ENCODE data around the gene AGBL3.

Gene AGBL3

DNA sequence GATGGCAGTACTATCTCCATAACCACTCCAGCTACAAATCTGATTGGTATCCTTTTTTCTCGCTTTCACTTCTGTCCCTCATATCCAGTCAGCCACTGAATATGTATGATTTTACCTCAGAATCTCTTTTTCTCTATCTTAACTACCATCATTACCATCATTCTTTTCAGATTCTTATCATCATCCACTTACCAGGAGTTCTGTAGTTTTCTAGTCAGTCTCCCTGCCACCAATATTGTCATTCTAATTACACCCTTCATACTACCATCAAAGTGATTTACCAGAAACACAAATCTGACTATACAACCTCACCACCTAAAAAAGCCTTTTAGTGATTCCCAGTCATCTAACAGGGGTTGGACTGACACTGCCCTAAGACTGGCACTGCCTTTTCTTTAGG, 96.7 kb downstream of the AGBL3 start:
- Histone ChIP-seq H3K9me3 (ENCODE audit: control insufficient read depth, low read depth, low read length) (no peaks in the 10 kb centered on the region), H3K4me3 (ENCODE audit: low read length) (no peak overlapping the region), H3K9ac (ENCODE audit: low read length) (no peak overlapping the region), H3K27me3 (ENCODE audit: control insufficient read depth, insufficient read depth, low read length) (no peaks in the 10 kb centered on the region), H3K27ac (ENCODE audit: low read length) (no peak overlapping the region), H3K4me1 (ENCODE audit: control insufficient read depth, low read depth, low read length) (peaks cover 6% of the 10 kb centered on the region), H3K36me3 (ENCODE audit: control insufficient read depth, low read depth, low read length) (no peaks in the 10 kb centered on the region)

DNA sequence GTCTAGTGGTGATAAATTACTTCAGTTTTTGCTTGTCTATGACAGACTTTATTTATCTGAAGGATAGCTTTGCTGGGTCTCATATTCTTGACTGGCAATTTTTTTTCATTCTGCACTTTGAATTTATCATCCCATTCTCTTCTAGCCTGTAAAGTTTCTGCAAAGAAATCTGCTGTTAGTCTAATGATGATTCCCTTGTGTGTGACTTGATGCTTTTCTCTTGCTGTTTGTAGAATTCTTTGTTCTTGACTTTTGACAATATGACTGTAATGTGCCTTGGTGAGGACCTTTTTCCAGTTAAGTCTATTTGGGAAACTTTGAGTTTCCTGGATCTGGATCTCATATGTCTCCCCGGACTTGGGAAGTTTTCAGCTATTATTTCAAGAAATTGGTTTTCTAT, 102.3 kb downstream of the AGBL3 start:
- Histone ChIP-seq H3K9me3 (ENCODE audit: control insufficient read depth, low read depth, low read length) (no peaks in the 10 kb centered on the region), H3K36me3 (ENCODE audit: control insufficient read depth, low read depth, low read length) (no peaks in the 10 kb centered on the region), H3K27me3 (ENCODE audit: control insufficient read depth, insufficient read depth, low read length) (no peaks in the 10 kb centered on the region), H3K9ac (ENCODE audit: low read length) (no peak overlapping the region), H3K27ac (ENCODE audit: low read length) (no peak overlapping the region), H3K4me1 (ENCODE audit: control insufficient read depth, low read depth, low read length) (no peaks in the 10 kb centered on the region), H3K4me3 (ENCODE audit: low read length) (no peak overlapping the region)

DNA sequence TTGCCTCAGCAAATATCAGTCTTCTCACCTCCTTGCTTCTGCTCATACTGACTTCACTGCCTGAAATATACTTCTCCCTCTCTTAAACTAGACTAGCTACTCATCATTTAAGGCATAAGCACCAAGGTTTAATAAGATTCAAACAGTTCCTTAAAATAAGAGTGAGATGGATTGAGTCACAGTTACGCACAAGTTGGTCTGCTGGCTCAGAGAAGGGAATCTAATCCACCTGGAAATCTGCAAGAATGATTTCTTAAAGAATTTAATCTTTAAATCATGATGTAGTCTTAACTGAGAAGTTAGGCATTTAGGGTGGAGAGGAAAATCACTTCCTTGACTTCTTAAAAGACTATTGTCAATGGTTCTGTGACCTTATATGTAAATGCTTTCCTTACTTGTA, 105.4 kb downstream of the AGBL3 start:
- Histone ChIP-seq H3K4me1 (ENCODE audit: control insufficient read depth, low read depth, low read length) (no peaks in the 10 kb centered on the region), H3K36me3 (ENCODE audit: control insufficient read depth, low read depth, low read length) (no peaks in the 10 kb centered on the region), H3K27me3 (ENCODE audit: control insufficient read depth, insufficient read depth, low read length) (no peaks in the 10 kb centered on the region), H3K27ac (ENCODE audit: low read length) (no peak overlapping the region), H3K9me3 (ENCODE audit: control insufficient read depth, low read depth, low read length) (no peaks in the 10 kb centered on the region), H3K4me3 (ENCODE audit: low read length) (no peak overlapping the region), H3K9ac (ENCODE audit: low read length) (no peak overlapping the region)

DNA sequence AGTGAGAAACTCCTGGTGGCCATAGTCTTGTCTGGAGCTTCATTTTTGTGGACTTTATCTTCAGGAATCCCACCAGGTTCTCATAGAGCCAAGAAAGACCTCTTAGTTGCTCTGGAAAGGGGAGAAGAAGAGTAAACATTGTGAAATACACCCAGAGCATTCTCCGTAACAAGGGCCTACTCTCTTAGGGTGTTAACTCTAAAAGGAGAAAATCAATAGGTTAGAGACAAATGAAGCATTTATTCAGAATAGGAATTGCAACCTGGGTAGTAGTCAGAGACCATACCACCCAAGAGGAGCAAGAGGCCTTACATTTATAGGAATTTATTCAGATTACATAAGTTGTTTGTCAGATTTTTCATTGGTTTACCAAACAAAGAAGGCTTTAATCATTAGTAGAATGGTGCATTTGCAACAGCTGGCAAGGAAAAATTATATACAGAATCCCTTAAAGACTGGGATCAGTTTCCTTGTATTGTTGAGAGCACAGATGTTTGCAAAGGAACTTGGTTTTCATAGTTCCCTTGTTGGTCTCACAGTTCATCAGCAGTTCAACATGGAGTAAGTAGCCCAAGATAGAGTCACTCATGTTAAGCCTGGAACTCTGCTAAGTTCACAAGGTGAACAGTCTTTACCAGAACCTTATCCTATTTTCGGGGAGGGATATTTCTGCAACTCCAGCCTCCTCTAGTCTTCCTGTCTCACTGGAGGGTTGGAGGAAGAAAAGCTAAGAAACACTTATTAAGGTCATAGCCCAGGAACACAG, 108.3 kb downstream of the AGBL3 start:
- Histone ChIP-seq H3K4me1 (ENCODE audit: control insufficient read depth, low read depth, low read length) (peaks cover 3% of the 10 kb centered on the region), H3K9ac (ENCODE audit: low read length) (no peak overlapping the region), H3K4me3 (ENCODE audit: low read length) (no peak overlapping the region), H3K9me3 (ENCODE audit: control insufficient read depth, low read depth, low read length) (no peaks in the 10 kb centered on the region), H3K27me3 (ENCODE audit: control insufficient read depth, insufficient read depth, low read length) (no peaks in the 10 kb centered on the region), H3K27ac (ENCODE audit: low read length) (no peak overlapping the region), H3K36me3 (ENCODE audit: control insufficient read depth, low read depth, low read length) (no peaks in the 10 kb centered on the region)

DNA sequence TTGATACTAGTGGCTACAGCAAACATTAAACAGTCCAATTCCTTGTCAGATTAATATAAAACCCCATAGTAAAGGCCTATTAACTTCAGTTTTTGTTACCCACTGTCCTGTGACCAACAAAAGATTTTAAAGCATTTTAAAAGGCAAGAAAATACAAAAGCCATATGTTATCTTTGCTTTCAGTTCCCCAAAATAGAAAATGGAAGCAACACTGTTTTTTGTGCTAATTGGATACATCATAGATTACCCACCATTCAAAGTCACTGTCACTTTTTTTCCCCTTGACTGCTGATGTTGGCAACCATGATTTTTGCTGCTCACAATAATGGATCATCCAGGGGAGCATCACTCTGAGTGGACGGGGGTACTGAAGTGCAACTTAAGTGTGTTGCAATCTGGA, 109.1 kb downstream of the AGBL3 start:
- no peaks in the 10 kb centered on the region for H3K36me3 ChIP-seq (ENCODE audit: control insufficient read depth, low read depth, low read length)
- H3K27ac ChIP-seq (ENCODE audit: low read length), result no peak overlapping the region

DNA sequence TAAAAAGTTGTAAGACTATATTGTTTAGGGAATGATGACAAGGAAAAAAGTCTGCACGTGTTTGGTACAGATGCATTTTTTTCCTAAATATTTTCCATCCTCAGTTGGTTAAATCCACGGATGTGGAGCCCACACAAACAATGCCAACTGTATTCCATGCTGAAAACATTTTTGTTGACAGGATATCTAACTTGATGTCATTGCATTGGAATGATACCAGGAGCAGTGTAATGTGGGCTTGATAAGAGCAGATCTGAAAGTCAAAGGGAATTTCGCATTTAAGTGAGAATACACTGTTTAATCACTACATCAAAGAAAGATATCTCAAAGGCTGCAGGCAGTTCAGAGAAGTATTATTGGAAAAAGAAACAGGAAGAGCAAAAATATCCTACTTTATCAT, 112.1 kb downstream of the AGBL3 start:
- H3K9ac ChIP-seq (ENCODE audit: low read length), result no peak overlapping the region
- no peak overlapping the region for H3K27ac ChIP-seq (ENCODE audit: low read length)
- H3K9me3 ChIP-seq (ENCODE audit: control insufficient read depth, low read depth, low read length), result no peaks in the 10 kb centered on the region
- no peaks in the 10 kb centered on the region for H3K36me3 ChIP-seq (ENCODE audit: control insufficient read depth, low read depth, low read length)
- no peaks in the 10 kb centered on the region for H3K27me3 ChIP-seq (ENCODE audit: control insufficient read depth, insufficient read depth, low read length)
- H3K4me3 ChIP-seq (ENCODE audit: low read length), result no peak overlapping the region
- peaks cover 3% of the 10 kb centered on the region for H3K4me1 ChIP-seq (ENCODE audit: control insufficient read depth, low read depth, low read length)

More for the DNA sequence above, 109.1 kb downstream of the AGBL3 start:
- no peak overlapping the region for H3K4me3 ChIP-seq (ENCODE audit: low read length)
- peaks cover 3% of the 10 kb centered on the region for H3K4me1 ChIP-seq (ENCODE audit: control insufficient read depth, low read depth, low read length)
- no peak overlapping the region for H3K9ac ChIP-seq (ENCODE audit: low read length)
- H3K9me3 ChIP-seq (ENCODE audit: control insufficient read depth, low read depth, low read length), result no peaks in the 10 kb centered on the region
- no peaks in the 10 kb centered on the region for H3K27me3 ChIP-seq (ENCODE audit: control insufficient read depth, insufficient read depth, low read length)

DNA sequence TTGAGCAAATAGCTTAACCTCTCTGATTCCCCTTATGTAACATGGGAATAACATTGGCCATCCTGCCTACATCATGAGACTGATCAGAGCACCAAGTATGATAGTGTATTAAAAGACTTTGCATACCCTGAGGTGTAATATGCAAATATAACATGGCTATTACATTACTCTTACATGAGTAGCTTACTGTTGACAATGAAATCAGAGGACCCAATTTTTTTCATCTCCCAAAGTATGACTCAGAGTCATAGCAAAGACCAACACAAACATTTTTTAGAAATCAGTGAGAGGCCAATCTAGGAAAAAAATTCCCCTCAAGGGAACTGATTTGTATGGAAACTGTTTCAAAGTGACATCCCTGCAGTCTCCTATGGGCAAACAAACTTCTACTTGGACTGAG, 114.5 kb downstream of the AGBL3 start:
- no peaks in the 10 kb centered on the region for H3K27me3 ChIP-seq (ENCODE audit: control insufficient read depth, insufficient read depth, low read length)
- H3K36me3 ChIP-seq (ENCODE audit: control insufficient read depth, low read depth, low read length), result no peaks in the 10 kb centered on the region
- no peak overlapping the region for H3K4me3 ChIP-seq (ENCODE audit: low read length)
- H3K27ac ChIP-seq (ENCODE audit: low read length), result no peak overlapping the region
- no peak overlapping the region for H3K9ac ChIP-seq (ENCODE audit: low read length)
- H3K9me3 ChIP-seq (ENCODE audit: control insufficient read depth, low read depth, low read length), result no peaks in the 10 kb centered on the region
- peaks cover 3% of the 10 kb centered on the region for H3K4me1 ChIP-seq (ENCODE audit: control insufficient read depth, low read depth, low read length)

DNA sequence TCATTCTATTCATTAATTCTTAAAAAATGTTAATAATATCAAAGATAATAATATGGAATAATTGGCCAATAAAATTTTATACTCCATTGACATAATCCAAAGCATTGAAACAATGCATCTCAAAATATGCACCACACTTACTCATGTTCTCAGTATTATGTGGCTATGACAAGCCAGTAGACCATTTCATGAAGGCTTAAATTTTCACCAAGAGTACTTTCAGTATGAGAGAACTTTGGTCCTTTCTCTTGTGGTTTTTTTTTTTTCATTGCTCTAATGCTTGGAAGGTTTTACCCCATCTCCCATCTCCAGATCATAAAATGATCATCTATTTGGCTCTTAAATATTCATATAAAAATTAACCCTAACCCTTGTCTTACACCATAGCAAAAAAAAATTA, 116.1 kb downstream of the AGBL3 start:
- H3K4me3 ChIP-seq (ENCODE audit: low read length), result no peak overlapping the region
- no peak overlapping the region for H3K9ac ChIP-seq (ENCODE audit: low read length)
- no peak overlapping the region for H3K27ac ChIP-seq (ENCODE audit: low read length)
- H3K9me3 ChIP-seq (ENCODE audit: control insufficient read depth, low read depth, low read length), result no peaks in the 10 kb centered on the region
- no peaks in the 10 kb centered on the region for H3K27me3 ChIP-seq (ENCODE audit: control insufficient read depth, insufficient read depth, low read length)
- H3K4me1 ChIP-seq (ENCODE audit: control insufficient read depth, low read depth, low read length), result peaks cover 3% of the 10 kb centered on the region
- H3K36me3 ChIP-seq (ENCODE audit: control insufficient read depth, low read depth, low read length), result no peaks in the 10 kb centered on the region

- Histone ChIP-seq H3K4me1 (ENCODE audit: control insufficient read depth, low read depth, low read length) (no peaks in the 10 kb centered on the region), H3K4me3 (ENCODE audit: low read length) (no peak overlapping the region), H3K9me3 (ENCODE audit: control insufficient read depth, low read depth, low read length) (no peaks in the 10 kb centered on the region), H3K36me3 (ENCODE audit: control insufficient read depth, low read depth, low read length) (no peaks in the 10 kb centered on the region), H3K27me3 (ENCODE audit: control insufficient read depth, insufficient read depth, low read length) (no peaks in the 10 kb centered on the region), H3K27ac (ENCODE audit: low read length) (no peak overlapping the region), H3K9ac (ENCODE audit: low read length) (no peak overlapping the region)
Observed at GRCh38 chr7:135109562-135109961, 123.3 kb downstream of the AGBL3 start.

DNA sequence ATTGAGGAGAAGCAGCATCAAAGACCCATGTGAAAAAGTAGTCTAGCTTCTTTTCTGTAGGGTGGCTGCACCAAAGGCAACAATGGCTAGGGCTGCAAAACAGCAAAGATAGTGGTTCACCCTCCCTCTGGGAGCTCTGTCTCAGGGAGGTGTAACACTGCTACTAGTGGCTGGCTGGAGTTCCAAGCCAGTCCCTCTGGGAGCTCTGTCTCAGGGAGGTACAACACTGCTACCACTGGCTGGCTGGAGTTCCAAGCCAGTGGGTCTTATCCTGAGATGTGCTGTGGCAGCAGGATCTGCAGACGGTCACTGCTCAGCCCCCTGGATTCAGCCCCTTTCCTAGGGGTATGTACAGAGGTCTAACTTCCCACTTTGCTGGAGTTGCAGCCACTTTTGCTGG, 123.7 kb downstream of the AGBL3 start:
- no peak overlapping the region for H3K27ac ChIP-seq (ENCODE audit: low read length)
- no peak overlapping the region for H3K9ac ChIP-seq (ENCODE audit: low read length)

DNA sequence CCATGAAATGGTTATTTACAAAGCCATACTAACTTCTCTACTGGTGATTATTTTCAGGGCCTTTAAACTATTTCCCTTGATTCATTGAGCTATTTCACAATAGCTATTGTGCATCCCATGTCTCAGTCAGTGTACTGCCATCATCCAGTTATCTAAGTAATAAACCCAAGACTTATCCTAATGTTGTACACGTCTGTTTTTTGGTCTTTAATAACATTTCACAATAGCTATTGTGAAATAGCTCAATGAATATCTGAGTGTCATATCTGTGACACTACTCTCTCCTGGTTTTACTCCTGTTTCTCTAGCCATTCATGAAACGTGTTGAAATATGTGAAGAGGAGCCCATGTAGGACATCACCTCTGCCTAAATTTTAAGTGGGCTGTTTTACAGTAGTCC, 125.1 kb downstream of the AGBL3 start:
- no peak overlapping the region for H3K4me3 ChIP-seq (ENCODE audit: low read length)
- no peaks in the 10 kb centered on the region for H3K9me3 ChIP-seq (ENCODE audit: control insufficient read depth, low read depth, low read length)
- H3K4me1 ChIP-seq (ENCODE audit: control insufficient read depth, low read depth, low read length), result no peaks in the 10 kb centered on the region
- H3K27me3 ChIP-seq (ENCODE audit: control insufficient read depth, insufficient read depth, low read length), result no peaks in the 10 kb centered on the region
- H3K27ac ChIP-seq (ENCODE audit: low read length), result no peak overlapping the region
- H3K9ac ChIP-seq (ENCODE audit: low read length), result no peak overlapping the region
- H3K36me3 ChIP-seq (ENCODE audit: control insufficient read depth, low read depth, low read length), result no peaks in the 10 kb centered on the region

More for the DNA sequence above, 123.7 kb downstream of the AGBL3 start:
- no peaks in the 10 kb centered on the region for H3K36me3 ChIP-seq (ENCODE audit: control insufficient read depth, low read depth, low read length)
- H3K4me3 ChIP-seq (ENCODE audit: low read length), result no peak overlapping the region
- no peaks in the 10 kb centered on the region for H3K27me3 ChIP-seq (ENCODE audit: control insufficient read depth, insufficient read depth, low read length)
- H3K4me1 ChIP-seq (ENCODE audit: control insufficient read depth, low read depth, low read length), result no peaks in the 10 kb centered on the region
- no peaks in the 10 kb centered on the region for H3K9me3 ChIP-seq (ENCODE audit: control insufficient read depth, low read depth, low read length)

DNA sequence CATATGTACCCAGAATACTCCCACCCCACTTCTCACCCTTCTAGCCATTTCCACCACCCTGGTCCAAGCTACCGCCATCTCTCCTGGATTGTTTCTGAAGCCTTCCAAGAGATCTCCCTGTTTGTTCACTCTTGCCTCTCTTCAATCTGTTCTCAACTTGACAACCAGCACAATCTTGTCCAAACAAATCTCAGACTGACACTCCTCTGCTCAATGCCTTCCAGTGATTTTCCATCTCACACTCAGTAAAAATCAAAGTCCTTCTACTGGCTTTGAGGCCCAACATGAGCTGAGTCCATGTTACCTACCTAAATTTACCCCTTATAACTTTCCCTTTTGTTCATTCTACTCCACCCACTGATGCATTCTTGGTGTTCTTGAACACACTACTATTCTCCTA, 128.3 kb downstream of the AGBL3 start:
- Histone ChIP-seq H3K9me3 (ENCODE audit: control insufficient read depth, low read depth, low read length) (no peaks in the 10 kb centered on the region), H3K27me3 (ENCODE audit: control insufficient read depth, insufficient read depth, low read length) (no peaks in the 10 kb centered on the region), H3K27ac (ENCODE audit: low read length) (no peak overlapping the region), H3K36me3 (ENCODE audit: control insufficient read depth, low read depth, low read length) (no peaks in the 10 kb centered on the region), H3K4me1 (ENCODE audit: control insufficient read depth, low read depth, low read length) (no peaks in the 10 kb centered on the region), H3K9ac (ENCODE audit: low read length) (no peak overlapping the region), H3K4me3 (ENCODE audit: low read length) (no peak overlapping the region)
